IgD-negative memory B cell (primary cell): ENCODE results near the gene WDR4. TPM values are rescaled to one million over a fixed set of nuclear protein-coding genes. Genes with fewer than 3 reads are reported as not detected.
"Not testable (repeated sequence)": the region's sequence is repeated elsewhere in the genome, so short reads cannot be mapped to it uniquely, and the experiment has no call there.

Experiments used
- H3K27ac Mint-ChIP-seq, 3 donors: one replicate each; pipeline ENCODE4 v1.8.0; 2020 to 2022; ENCODE audit warnings: mild to moderate bottlenecking in 3 of 3, mixed read lengths in 3 of 3, moderate library complexity in 1 of 3
- H3K27me3 Mint-ChIP-seq: one replicate; pipeline ENCODE4 v1.8.0; 2021; ENCODE audit warnings: mixed read lengths
- H3K36me3 Mint-ChIP-seq: one replicate; pipeline ENCODE4 v1.8.0; 2020; ENCODE audit warnings: mild to moderate bottlenecking, mixed read lengths
- H3K4me1 Mint-ChIP-seq, 3 donors: one replicate each; pipeline ENCODE4 v1.8.0; 2020 to 2022; ENCODE audit warnings: mixed read lengths in 3 of 3, mild to moderate bottlenecking in 1 of 3
- H3K4me3 Mint-ChIP-seq, 4 donors: one replicate each; pipeline ENCODE4 v1.8.0; 2020 to 2022; ENCODE audit warnings: mild to moderate bottlenecking in 4 of 4, mixed read lengths in 4 of 4, moderate library complexity in 3 of 4
- H3K9me3 Mint-ChIP-seq, 3 donors: one replicate each; pipeline ENCODE4 v1.8.0; 2020 to 2021; ENCODE audit warnings: mixed read lengths in 3 of 3, mild to moderate bottlenecking in 1 of 3
- polyA plus RNA-seq: library from polyadenylated mRNA; unstranded; fragments of 300-500 nt; fragmentation: Illumina TruSeq; gene quantifications from one replicate; pipeline ENCODE4 v1.2.3, GENCODE V29; 2021

WDR4 gene
- polyA plus RNA-seq, 1 donor from 2014 or later: 13.9 TPM

GRCh38 chr21:42900446-42900845, 21.1 kb upstream of the WDR4 start:
- H3K4me1 Mint-ChIP-seq: peaks cover 5 to 8% (median 5%) of the 10 kb centered on the region in 3 donors
- H3K36me3 Mint-ChIP-seq: peaks cover 4% of the 10 kb centered on the region
- no peaks in the 10 kb centered on the region for H3K9me3 Mint-ChIP-seq
- no peaks in the 10 kb centered on the region for H3K27me3 Mint-ChIP-seq
- H3K4me3 Mint-ChIP-seq: no peak overlapping the region
- peak overlapping the region in 1 of 3 donors; percentile 80 for H3K27ac Mint-ChIP-seq

- Mint-ChIP-seq H3K9me3 (no peaks in the 10 kb centered on the region), H3K36me3 (peaks cover 9% of the 10 kb centered on the region), H3K27me3 (no peaks in the 10 kb centered on the region), H3K4me3 (peak within 1 kb of the TSS; percentile 82 to 95 (median 90)), H3K27ac (peak within 1 kb of the TSS; percentile 34 to 94 (median 76)), H3K4me1 (peaks cover 6 to 12% (median 9%) of the 10 kb centered on the region in 3 donors)
Observed at GRCh38 chr21:42892931-42893755, 13.8 kb upstream of the WDR4 start, which contains the start of gene NDUFV3. NDUFV3 (plus strand) TSS chr21:42893309; CDS start chr21:42893334, 25 bp downstream.

- H3K4me3 Mint-ChIP-seq: peak overlapping the region; percentile 82 to 95 (median 90)
- H3K27me3 Mint-ChIP-seq: no peaks in the 10 kb centered on the region
- H3K9me3 Mint-ChIP-seq: no peaks in the 10 kb centered on the region
- H3K4me1 Mint-ChIP-seq: peaks cover 6 to 11% (median 9%) of the 10 kb centered on the region in 3 donors
- peaks cover 5% of the 10 kb centered on the region for H3K36me3 Mint-ChIP-seq
- H3K27ac Mint-ChIP-seq: peak overlapping the region; percentile 34 to 94 (median 76)
Observed at GRCh38 chr21:42892582-42892930, 13.2 kb upstream of the WDR4 start.

GRCh38 chr21:42887326-42887725, 8.0 kb upstream of the WDR4 start:
- Mint-ChIP-seq H3K4me3 (no peak overlapping the region), H3K27ac (no peak overlapping the region), H3K4me1 (peaks cover 0 to 2% (median 2%) of the 10 kb centered on the region in 3 donors), H3K27me3 (no peaks in the 10 kb centered on the region), H3K9me3 (no peaks in the 10 kb centered on the region), H3K36me3 (no peaks in the 10 kb centered on the region)

DNA sequence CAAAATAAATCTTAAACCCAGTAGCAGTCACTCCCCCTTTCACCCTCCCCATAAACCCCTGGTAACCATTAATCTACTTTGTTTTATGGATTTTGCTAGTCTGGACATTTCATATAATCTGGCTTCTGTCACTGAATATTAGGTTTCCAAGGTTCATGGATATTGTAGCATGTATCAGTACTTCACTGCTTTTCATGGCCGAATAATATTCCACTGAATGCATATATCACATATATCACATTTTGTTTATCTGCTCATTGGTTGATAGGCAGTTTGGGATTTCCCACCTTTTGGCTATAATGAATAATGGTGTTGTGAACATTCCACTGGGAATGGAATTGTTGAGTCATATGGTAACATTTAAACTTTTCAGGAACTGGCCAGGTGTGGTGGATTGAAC, 4.6 kb upstream of the WDR4 start:
- H3K9me3 Mint-ChIP-seq: no peaks in the 10 kb centered on the region
- H3K4me1 Mint-ChIP-seq: peaks cover 4 to 23% (median 17%) of the 10 kb centered on the region in 3 donors
- H3K36me3 Mint-ChIP-seq: no peaks in the 10 kb centered on the region
- H3K27ac Mint-ChIP-seq: peak overlapping the region in 1 of 3 donors; percentile 9
- H3K4me3 Mint-ChIP-seq: peak overlapping the region in 1 of 4 donors; percentile 26
- H3K27me3 Mint-ChIP-seq: no peaks in the 10 kb centered on the region

DNA sequence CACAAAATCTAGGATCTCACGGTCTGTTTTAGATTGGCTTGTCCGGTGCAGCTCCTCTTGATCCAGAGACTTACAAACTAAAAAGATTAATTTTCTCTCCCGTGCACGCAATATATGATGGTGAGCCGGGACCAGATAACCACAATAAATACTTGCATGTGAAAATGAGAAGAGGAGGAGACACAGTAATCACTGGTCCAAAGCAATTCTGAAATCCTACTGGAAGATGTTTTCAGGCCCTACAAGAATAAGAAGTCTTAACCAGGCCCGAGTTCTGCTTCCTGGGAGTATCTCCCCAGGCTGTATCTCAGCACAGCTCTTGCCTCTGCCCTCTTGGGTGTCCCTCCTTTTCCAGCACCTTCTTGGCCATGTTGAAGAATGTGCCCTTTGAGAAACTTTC, 1.0 kb upstream of the WDR4 start:
- Mint-ChIP-seq H3K9me3 (no peaks in the 10 kb centered on the region), H3K4me3 (peak overlapping the region; percentile 91 to 99 (median 97)), H3K36me3 (no peaks in the 10 kb centered on the region), H3K4me1 (peaks cover 10 to 32% (median 25%) of the 10 kb centered on the region in 3 donors), H3K27ac (peak overlapping the region; percentile 98 to 100 (median 99)), H3K27me3 (no peaks in the 10 kb centered on the region)

DNA sequence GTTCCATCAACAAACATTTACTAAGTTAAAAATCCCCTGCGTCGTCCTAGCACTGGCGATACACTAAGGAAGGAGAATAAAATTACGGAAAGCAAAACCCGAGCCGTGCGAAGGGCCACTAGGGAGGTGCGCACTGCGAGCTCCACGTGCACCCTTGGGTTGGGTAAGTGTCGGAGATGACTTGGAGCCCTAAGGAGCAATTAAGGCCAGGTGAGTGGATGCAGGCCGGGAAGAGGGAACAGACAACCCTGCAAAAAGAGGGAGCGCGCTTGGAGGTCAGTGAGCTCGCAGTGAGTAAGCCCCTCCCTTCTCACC, 704 bp downstream of the WDR4 start:
- Mint-ChIP-seq H3K27me3 (no peaks in the 10 kb centered on the region), H3K27ac (peak overlapping the region; percentile 98 to 100 (median 99)), H3K36me3 (no peaks in the 10 kb centered on the region), H3K9me3 (no peaks in the 10 kb centered on the region), H3K4me3 (peak overlapping the region; percentile 91 to 99 (median 97)), H3K4me1 (peaks cover 10 to 32% (median 25%) of the 10 kb centered on the region in 3 donors)

DNA sequence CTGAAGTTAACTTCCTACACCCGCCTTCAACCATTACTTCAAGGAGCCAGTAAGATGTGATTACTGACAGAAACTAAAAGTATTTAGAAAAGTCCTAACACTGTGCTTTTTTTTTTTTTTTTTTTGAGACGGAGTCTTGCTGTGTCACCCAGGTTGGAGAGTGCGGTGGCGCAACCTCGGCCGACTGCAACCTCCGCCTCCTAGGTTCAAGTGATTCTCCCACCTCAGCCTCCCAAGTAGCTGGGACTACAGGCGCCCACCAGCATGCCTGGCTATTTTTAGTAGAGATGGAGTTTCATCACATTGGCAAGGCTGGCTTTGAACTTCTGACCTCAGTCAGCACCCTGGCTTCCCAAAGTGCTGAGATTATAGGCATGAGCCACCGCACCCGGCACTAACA, 3.5 kb downstream of the WDR4 start:
- H3K27me3 Mint-ChIP-seq, H3K9me3 Mint-ChIP-seq, H3K36me3 Mint-ChIP-seq, H3K27ac Mint-ChIP-seq: not testable (repeated sequence)
- Mint-ChIP-seq H3K4me3 (peak overlapping the region in 2 of 4 donors; percentile 41 to 50), H3K4me1 (peaks cover 10 to 25% (median 23%) of the 10 kb centered on the region in 3 donors)

GRCh38 chr21:42873096-42873495, 6.2 kb downstream of the WDR4 start:
- peaks cover 2 to 6% (median 5%) of the 10 kb centered on the region in 3 donors for H3K4me1 Mint-ChIP-seq
- H3K36me3 Mint-ChIP-seq: no peaks in the 10 kb centered on the region
- no peak overlapping the region for H3K4me3 Mint-ChIP-seq
- H3K9me3 Mint-ChIP-seq: no peaks in the 10 kb centered on the region
- H3K27ac Mint-ChIP-seq: no peak overlapping the region
- no peaks in the 10 kb centered on the region for H3K27me3 Mint-ChIP-seq

GRCh38 chr21:42868196-42868595, 11.1 kb downstream of the WDR4 start:
- Mint-ChIP-seq H3K9me3 (no peaks in the 10 kb centered on the region), H3K27me3 (no peaks in the 10 kb centered on the region), H3K4me1 (peaks cover 0 to 6% (median 5%) of the 10 kb centered on the region in 3 donors), H3K27ac (no peak overlapping the region), H3K4me3 (no peak overlapping the region), H3K36me3 (no peaks in the 10 kb centered on the region)

GRCh38 chr21:42865776-42866160, 13.6 kb downstream of the WDR4 start:
- H3K4me3 Mint-ChIP-seq: no peak overlapping the region
- H3K4me1 Mint-ChIP-seq: peaks cover 0 to 6% (median 5%) of the 10 kb centered on the region in 3 donors
- no peaks in the 10 kb centered on the region for H3K9me3 Mint-ChIP-seq
- no peak overlapping the region for H3K27ac Mint-ChIP-seq
- no peaks in the 10 kb centered on the region for H3K36me3 Mint-ChIP-seq
- H3K27me3 Mint-ChIP-seq: no peaks in the 10 kb centered on the region

- peaks cover 0 to 6% (median 5%) of the 10 kb centered on the region in 3 donors for H3K4me1 Mint-ChIP-seq
- H3K27me3 Mint-ChIP-seq: no peaks in the 10 kb centered on the region
- no peaks in the 10 kb centered on the region for H3K36me3 Mint-ChIP-seq
- no peaks in the 10 kb centered on the region for H3K9me3 Mint-ChIP-seq
- H3K27ac Mint-ChIP-seq: no peak overlapping the region
- H3K4me3 Mint-ChIP-seq: no peak overlapping the region
Observed at GRCh38 chr21:42864815-42865775, 14.2 kb downstream of the WDR4 start.

DNA sequence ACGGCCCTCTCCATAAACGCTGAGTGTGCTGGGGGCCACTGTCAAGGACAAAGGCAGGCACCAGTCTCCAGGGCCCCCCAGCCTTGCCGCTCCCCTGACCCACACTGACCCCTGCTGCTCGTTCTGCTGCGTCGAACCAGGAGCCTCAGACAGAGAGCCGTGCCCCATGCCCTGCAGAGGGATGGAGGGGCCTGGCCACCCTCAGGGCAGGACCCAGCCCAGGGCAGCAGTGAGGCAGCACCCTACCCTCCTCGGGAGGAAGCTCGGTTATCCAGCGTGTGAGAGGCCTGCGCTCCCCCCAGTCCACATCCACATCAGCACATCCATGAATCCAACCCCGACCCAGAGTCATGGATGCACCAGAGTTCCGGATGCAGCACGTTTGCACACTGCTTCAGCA, 15.1 kb downstream of the WDR4 start:
- Mint-ChIP-seq H3K4me3 (no peak overlapping the region), H3K9me3 (no peaks in the 10 kb centered on the region), H3K27me3 (no peaks in the 10 kb centered on the region), H3K4me1 (peaks cover 0 to 6% (median 5%) of the 10 kb centered on the region in 3 donors), H3K27ac (no peak overlapping the region), H3K36me3 (no peaks in the 10 kb centered on the region)

- H3K4me3 Mint-ChIP-seq: no peak overlapping the region
- H3K27me3 Mint-ChIP-seq: no peaks in the 10 kb centered on the region
- H3K36me3 Mint-ChIP-seq: no peaks in the 10 kb centered on the region
- H3K27ac Mint-ChIP-seq: no peak overlapping the region
- peaks cover 0 to 6% (median 5%) of the 10 kb centered on the region in 3 donors for H3K4me1 Mint-ChIP-seq
- H3K9me3 Mint-ChIP-seq: no peaks in the 10 kb centered on the region
Observed at GRCh38 chr21:42863504-42863870, 15.9 kb downstream of the WDR4 start.
